PC-9 (cell line): ENCODE results near the gene DUOXA1. TPM values are rescaled to one million over a fixed set of nuclear protein-coding genes. Genes with fewer than 3 reads are reported as not detected.

Source experiments
- BruUV-seq: library from RNA; stranded (reverse); fragments of 400-500 nt; replicated peaks from 2 replicates; lab custom pipeline; 2021; lab: Mats Ljungman, UMichigan
- CTCF ChIA-PET: fragments of 300-600 bp; sonication (Branson Sonifier 250); formaldehyde crosslinking; loops from one replicate; lab custom pipeline; 2022; ENCODE audit warnings: antibody characterized with exemption; lab: Charles Lee
- POLR2A ChIA-PET: fragments of 300-600 bp; sonication (Branson Sonifier 250); formaldehyde crosslinking; loops from one replicate; lab custom pipeline; 2022; ENCODE audit warnings: antibody characterized with exemption; ENCODE audit not compliant: unreplicated experiment; lab: Charles Lee
- DNase-seq, 2 experiments: peaks; one replicate each; pipeline versions ENCODE4 v3.0.0 to v3.0.0-alpha.2; 2015 to 2022; ENCODE audit warnings: mixed read lengths in 1 of 2
- H2AFZ ChIP-seq: fragments of 200-600 bp; sonication (generic); 2 replicates; pipeline ENCODE4 v1.8.1; 2017; ENCODE audit warnings: antibody characterized with exemption
- H3F3A ChIP-seq: fragments of 200-600 bp; sonication (generic); 2 replicates; pipeline ENCODE4 v1.8.1; 2017; ENCODE audit warnings: antibody characterized with exemption, mild to moderate bottlenecking, low read depth; ENCODE audit not compliant: insufficient read depth
- H3K27ac ChIP-seq: fragments of 200-600 bp; sonication (generic); 2 replicates; pipeline ENCODE4 v1.6.1; 2016; ENCODE audit warnings: mixed run types
- H3K27me3 ChIP-seq: fragments of 200-600 bp; sonication (generic); 2 replicates; pipeline ENCODE4 v1.6.1; 2016; ENCODE audit warnings: low read depth, mixed run types; ENCODE audit not compliant: insufficient read depth
- H3K36me3 ChIP-seq: fragments of 200-600 bp; sonication (generic); 2 replicates; pipeline ENCODE4 v1.6.1; 2016; ENCODE audit warnings: low read depth, mixed run types
- H3K4me1 ChIP-seq: fragments of 200-600 bp; sonication (generic); replicated peaks from 2 replicates; pipeline ENCODE4 v1.6.1; 2016; ENCODE audit warnings: mixed run types; ENCODE audit not compliant: insufficient read depth
- H3K4me2 ChIP-seq: fragments of 200-600 bp; sonication (generic); 2 replicates; pipeline ENCODE4 v1.6.1; 2017; ENCODE audit warnings: mixed run types
- H3K4me3 ChIP-seq: fragments of 200-600 bp; sonication (generic); 2 replicates; pipeline ENCODE4 v1.6.1; 2016; ENCODE audit warnings: mixed run types
- H3K79me2 ChIP-seq: fragments of 200-600 bp; sonication (generic); 2 replicates; pipeline ENCODE4 v1.6.1; 2017; ENCODE audit warnings: low read depth, mixed run types
- H3K9me2 ChIP-seq: fragments of 200-600 bp; sonication (generic); 2 replicates; pipeline ENCODE4 v1.8.1; 2017; ENCODE audit warnings: mild to moderate bottlenecking; ENCODE audit not compliant: insufficient read depth
- H3K9me3 ChIP-seq: fragments of 200-600 bp; sonication (generic); 2 replicates; pipeline ENCODE4 v1.8.1; 2016; ENCODE audit warnings: low read depth; ENCODE audit not compliant: insufficient read depth
- H4K20me1 ChIP-seq: fragments of 200-600 bp; sonication (generic); 2 replicates; pipeline ENCODE4 v1.8.1; 2017; ENCODE audit not compliant: insufficient read depth
- EZH2 ChIP-seq: fragments of 200-600 bp; sonication (generic); IDR thresholded peaks from 2 replicates; pipeline ENCODE4 v1.8.0; 2017; ENCODE audit warnings: antibody characterized with exemption, low read depth
- intact Hi-C: fragments of 100-400 bp; cut with micrococcal nuclease; formaldehyde crosslinking; loops from one replicate; pipeline ENCODE4 v1.10.0; 2022; ENCODE audit not compliant: unreplicated experiment
- total RNA-seq: library from RNA; stranded (reverse); gene quantifications from 2 replicates; pipeline ENCODE4 v1.2.3, GENCODE V29; 2021
- TF ChIP-seq, protein P1 (sequence below): fragments of 200-600 bp; sonication (generic); conservative IDR thresholded peaks from 2 replicates; pipeline ENCODE4 v1.6.1; 2017; ENCODE audit warnings: mixed run types, antibody characterized with exemption, mild to moderate bottlenecking, moderate library complexity

Gene DUOXA1
- total RNA-seq, 1 experiment from 2014 or later = 0.33 TPM

DNA sequence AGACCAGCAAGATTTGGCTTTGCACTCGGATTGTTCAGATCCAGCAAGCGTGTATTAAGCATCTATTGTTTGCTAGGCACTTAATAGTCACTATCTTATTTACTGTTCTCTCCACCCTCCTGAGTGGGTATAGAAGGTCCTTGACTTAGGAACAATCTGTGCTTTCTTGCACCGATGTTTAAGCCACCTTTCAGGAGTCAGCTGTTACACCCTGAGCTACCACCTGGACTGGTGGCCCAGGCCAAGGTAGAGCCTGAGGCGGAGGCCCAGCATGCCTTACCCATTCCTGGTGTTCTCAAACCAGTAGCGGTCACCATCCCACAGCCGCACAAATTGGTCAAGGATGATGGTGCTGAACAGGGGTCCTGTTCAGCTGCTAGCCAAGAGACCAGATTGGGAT is 10.1 kb upstream of the DUOXA1 start:
- no peak overlapping the region for H3K4me2 ChIP-seq
- no peak overlapping the region for H3K27ac ChIP-seq
- H4K20me1 ChIP-seq = no peaks in the 10 kb centered on the region
- H3K27me3 ChIP-seq = no peaks in the 10 kb centered on the region
- no peak overlapping the region for H3K4me3 ChIP-seq
- H3K4me1 ChIP-seq = no peaks in the 10 kb centered on the region
- H3K9me2 ChIP-seq = no peaks in the 10 kb centered on the region
- TF ChIP-seq EZH2 = no peak
- TF ChIP-seq, protein P1, sequence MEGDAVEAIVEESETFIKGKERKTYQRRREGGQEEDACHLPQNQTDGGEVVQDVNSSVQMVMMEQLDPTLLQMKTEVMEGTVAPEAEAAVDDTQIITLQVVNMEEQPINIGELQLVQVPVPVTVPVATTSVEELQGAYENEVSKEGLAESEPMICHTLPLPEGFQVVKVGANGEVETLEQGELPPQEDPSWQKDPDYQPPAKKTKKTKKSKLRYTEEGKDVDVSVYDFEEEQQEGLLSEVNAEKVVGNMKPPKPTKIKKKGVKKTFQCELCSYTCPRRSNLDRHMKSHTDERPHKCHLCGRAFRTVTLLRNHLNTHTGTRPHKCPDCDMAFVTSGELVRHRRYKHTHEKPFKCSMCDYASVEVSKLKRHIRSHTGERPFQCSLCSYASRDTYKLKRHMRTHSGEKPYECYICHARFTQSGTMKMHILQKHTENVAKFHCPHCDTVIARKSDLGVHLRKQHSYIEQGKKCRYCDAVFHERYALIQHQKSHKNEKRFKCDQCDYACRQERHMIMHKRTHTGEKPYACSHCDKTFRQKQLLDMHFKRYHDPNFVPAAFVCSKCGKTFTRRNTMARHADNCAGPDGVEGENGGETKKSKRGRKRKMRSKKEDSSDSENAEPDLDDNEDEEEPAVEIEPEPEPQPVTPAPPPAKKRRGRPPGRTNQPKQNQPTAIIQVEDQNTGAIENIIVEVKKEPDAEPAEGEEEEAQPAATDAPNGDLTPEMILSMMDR = no peak
- H3K36me3 ChIP-seq = no peaks in the 10 kb centered on the region
- no peaks in the 10 kb centered on the region for H3K79me2 ChIP-seq
- no peak for DNase-seq
- ChIA-PET CTCF (no interaction called here), POLR2A (interaction anchor here (0.6 kb wide), 1 partner anchor 212 kb away, joined by 4 read pairs; no protein-coding TSS in a partner anchor)
- intact Hi-C loops = no loop called here
- no peaks in the 10 kb centered on the region for H3K9me3 ChIP-seq
- no peaks in the 10 kb centered on the region for H3F3A ChIP-seq
- no peak overlapping the region for H2AFZ ChIP-seq
- BruUV-seq = no TSS peak

DNA sequence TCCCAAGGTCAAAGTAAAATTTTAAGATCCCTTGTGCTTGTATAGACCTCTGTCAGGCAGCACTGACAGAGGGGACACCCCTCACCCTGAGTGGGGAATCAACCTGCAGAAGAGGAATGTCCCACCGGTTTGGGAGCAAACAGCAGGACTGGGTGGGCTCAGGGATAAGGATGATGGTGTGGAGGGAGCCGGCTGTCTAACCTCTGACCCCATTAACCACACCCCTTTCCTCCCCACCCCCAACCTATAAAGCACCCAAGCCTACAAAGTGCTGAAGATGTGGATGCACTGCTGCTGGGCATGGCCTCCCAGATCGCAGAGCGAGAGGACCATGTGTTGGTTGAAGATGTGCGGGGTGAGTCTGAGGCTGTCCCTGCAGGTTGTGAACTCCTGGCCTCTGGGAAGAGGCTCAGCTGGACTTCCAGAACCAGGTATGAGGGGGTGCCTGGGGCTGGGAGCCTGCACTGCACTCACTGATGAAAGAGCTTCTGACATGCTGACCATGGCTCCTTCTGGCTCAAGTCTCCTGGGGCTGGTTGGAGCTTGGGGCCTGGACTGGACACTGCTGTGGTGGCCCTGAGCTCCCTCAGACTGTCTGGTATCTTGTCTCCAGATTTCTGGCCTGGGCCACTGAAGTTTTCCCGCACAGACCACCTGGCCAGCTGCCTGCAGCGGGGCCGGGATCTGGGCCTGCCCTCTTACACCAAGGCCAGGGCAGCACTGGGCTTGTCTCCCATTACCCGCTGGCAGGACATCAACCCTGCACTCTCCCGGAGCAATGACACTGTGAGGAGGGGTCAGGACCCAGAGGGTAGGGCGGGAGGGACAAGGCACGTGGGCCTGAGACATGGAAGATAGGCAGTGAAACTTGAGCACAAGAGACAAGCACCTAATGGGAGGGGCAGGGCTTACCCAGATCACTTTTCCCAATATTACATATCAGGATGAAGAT is 9.4 kb upstream of the DUOXA1 start:
- H3K9me3 ChIP-seq = no peaks in the 10 kb centered on the region
- intact Hi-C loops = no loop called here
- TF ChIP-seq, protein P1 = no peak
- no peak for TF ChIP-seq EZH2
- no peaks in the 10 kb centered on the region for H3K27me3 ChIP-seq
- BruUV-seq = no TSS peak
- H3K4me1 ChIP-seq = no peaks in the 10 kb centered on the region
- no peaks in the 10 kb centered on the region for H3F3A ChIP-seq
- H4K20me1 ChIP-seq = no peaks in the 10 kb centered on the region
- H3K79me2 ChIP-seq = no peaks in the 10 kb centered on the region
- no peak overlapping the region for H2AFZ ChIP-seq
- no peak for DNase-seq
- no peaks in the 10 kb centered on the region for H3K36me3 ChIP-seq
- ChIA-PET CTCF (no interaction called here), POLR2A (interaction anchor here (0.6 kb wide), 1 partner anchor 212 kb away, joined by 4 read pairs; no protein-coding TSS in a partner anchor)
- no peaks in the 10 kb centered on the region for H3K9me2 ChIP-seq
- no peak overlapping the region for H3K27ac ChIP-seq
- H3K4me3 ChIP-seq = no peak overlapping the region
- H3K4me2 ChIP-seq = no peak overlapping the region

GRCh38 chr15:45137703-45138102 is 8.0 kb upstream of the DUOXA1 start:
- no peaks in the 10 kb centered on the region for H3K27me3 ChIP-seq
- H3K4me1 ChIP-seq = no peaks in the 10 kb centered on the region
- H3K4me3 ChIP-seq = no peak overlapping the region
- no peak for TF ChIP-seq EZH2
- TF ChIP-seq, protein P1 = no peak
- BruUV-seq = no TSS peak
- H3K36me3 ChIP-seq = no peaks in the 10 kb centered on the region
- ChIA-PET POLR2A (interaction anchor here (0.6 kb wide), 1 partner anchor 19 kb away, joined by 4 read pairs; no protein-coding TSS in a partner anchor), CTCF (interaction anchor here (0.6 kb wide), 1 partner anchor 14 kb away, joined by 6 read pairs; no protein-coding TSS in a partner anchor)
- H3K4me2 ChIP-seq = no peak overlapping the region
- no peaks in the 10 kb centered on the region for H3K79me2 ChIP-seq
- H3K9me2 ChIP-seq = no peaks in the 10 kb centered on the region
- H3K27ac ChIP-seq = no peak overlapping the region
- no peaks in the 10 kb centered on the region for H3F3A ChIP-seq
- no peaks in the 10 kb centered on the region for H3K9me3 ChIP-seq
- H4K20me1 ChIP-seq = no peaks in the 10 kb centered on the region
- intact Hi-C loops = no loop called here
- no peak overlapping the region for H2AFZ ChIP-seq
- no peak for DNase-seq
